Suppressor macrophage treated with lipopolysaccharide for 1 hour (primary cell): ENCODE results near the gene C3orf70.

ENCODE experiments used
- DNase-seq, 3 donors: peaks; one replicate each; pipeline ENCODE4 v3.0.0-alpha.2; 2020 to 2022

Gene C3orf70, protein sequence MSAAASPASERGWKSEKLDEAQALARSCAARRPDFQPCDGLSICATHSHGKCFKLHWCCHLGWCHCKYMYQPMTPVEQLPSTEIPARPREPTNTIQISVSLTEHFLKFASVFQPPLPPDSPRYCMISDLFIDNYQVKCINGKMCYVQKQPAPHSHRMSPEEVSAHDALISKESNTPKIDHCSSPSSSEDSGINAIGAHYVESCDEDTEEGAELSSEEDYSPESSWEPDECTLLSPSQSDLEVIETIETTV

GRCh38 chr3:185152410-185153170 lies at the start of gene C3orf70:
Gene C3orf70 (minus strand): TSS chr3:185153060. CDS start chr3:185152823, 237 bp downstream.
- DNase-seq = peak; percentile 38 to 76 (median 56)

DNA sequence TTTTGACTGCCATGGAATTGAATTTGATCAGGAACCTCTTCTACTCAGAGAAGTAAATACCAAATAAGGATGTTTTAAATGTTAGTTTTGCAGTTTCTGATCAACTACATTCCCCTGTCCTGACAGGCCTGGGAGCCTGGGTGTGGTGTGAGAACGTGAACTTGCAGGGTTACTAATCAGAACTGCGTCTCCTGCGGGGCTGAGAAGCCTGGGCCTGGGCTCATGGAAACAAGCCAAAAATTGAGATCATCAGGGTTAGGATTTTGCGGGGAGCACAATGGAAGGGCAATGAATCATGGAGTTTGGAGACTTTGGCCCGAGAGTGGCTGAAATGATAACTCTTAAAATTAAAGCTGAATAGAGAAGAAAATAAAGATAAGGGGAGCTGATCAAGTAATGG lies 47.8 kb upstream of the C3orf70 start:
- DNase-seq = no peak

DNA sequence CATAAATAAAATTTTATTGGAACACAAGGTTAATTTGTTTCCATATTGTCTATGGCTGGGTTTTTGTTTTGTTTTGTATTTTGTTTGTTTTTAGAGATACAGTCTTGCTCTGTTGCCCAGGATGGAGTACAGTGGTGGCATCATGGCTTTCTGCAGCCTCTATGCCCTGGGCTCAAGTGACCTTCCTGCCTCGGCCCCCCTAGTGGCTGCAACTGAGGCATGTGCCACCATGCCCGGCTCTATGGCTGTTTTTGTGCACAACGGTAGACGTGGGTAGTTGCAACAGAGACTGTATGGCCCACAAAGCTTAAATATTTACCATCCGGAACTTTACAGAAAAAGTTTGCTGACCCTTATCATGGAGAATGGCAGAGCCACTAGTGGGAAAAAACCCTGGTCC lies 46.8 kb upstream of the C3orf70 start:
- DNase-seq = no peak

DNA sequence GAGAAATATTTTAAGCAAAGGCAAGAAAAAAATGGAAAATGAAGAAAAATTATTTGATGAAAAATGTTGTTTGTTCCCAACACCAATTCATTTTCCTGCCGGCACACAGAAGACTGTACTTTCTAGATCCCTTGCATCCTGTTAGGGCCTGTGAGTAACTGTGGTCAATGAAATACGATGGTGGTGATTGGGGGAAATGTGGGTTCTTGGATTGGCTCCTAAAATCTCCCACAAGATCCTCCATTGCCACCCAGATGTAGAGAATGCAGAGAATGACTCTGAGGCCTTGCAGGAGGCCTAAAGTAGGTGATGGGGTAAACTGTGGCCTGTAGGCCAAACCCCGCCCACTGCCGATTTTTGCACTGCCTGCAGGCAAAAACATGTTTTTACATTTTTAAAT lies 46.3 kb upstream of the C3orf70 start:
- no peak for DNase-seq

DNA sequence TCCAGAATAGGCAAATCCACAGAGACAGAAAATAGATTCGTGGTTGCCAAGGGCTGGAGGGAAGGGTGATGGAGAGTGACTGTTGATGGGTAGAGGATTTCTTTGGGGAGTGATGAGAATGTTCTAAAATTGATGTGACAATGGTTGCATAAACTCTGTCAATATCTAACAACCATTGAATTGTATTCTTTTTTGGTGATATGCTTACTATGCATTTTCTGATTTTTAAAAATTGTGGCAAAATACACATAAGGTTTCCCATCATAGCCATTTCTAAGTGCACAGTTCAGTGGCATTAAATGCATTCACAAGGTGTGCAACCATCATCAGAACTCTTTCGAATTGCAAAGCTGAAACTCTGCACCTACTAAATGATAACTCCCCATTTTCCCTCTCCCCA lies 44.2 kb upstream of the C3orf70 start:
- DNase-seq = no peak

- DNase-seq = no peak
Observed at GRCh38 chr3:185195652-185196051, 42.8 kb upstream of the C3orf70 start.

DNA sequence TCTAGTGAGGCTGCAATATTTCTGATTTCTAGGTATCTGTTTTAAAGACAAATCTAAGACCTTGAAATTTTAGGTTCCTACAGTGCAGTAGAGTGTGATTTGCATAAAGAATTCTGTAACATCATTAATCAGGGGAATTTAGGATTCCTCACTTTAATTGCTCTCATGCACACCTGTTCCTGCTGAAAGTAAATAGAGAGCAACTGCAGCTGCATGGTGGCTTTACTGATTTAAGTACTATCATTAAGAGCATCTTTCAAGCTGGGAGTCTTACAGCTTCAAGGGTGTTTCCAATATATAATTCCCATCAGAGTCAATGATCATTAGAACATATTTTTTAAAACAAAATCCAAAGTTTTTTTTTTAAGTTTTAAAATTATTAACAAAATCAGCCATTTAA lies 36.0 kb upstream of the C3orf70 start:
- no peak for DNase-seq

DNA sequence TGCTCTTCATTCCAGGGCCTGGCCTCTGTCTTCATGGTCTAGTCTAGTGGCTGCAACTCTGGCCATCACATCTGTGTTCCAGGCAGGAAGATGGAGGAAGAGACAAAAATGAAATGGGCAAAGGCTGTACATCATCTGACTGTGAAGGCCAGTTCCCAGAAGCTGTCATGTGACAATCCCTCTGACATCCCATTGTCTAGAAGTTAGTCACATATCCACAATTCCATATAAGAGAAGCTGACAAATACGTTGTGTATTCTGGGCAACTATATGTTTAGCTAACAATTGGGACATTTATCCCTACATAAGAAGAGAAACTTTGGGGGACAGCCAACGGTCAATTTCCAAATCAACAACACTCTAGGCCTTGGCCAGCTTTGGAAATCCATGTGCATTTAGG lies 34.5 kb upstream of the C3orf70 start:
- no peak for DNase-seq

DNA sequence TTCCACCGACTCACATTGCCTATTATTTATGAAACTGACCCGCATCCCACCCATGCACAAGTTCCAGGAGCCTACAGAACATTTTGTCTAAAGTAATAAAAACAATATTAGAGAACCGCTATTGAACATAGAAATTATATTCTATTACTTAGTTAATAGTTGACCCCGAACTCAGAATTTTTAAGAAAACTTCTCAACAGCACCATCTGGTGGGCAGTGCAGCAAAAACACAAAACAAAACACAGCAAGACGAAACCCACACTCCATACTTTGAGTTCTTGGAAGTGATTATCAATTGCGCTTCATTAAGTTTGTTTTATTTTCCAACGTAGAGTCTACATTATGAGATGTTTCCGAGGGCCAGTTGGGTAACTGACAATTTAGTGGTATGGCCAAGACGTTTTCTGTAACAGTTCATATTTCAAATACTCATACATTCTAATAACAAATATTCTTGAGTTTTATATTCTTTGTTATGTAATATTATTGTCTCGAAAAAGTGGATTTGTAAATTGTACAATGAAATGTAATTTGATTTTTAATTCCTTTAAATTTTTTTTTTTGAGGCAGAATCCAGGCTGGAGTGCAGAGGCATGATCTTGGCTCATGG lies 24.0 kb upstream of the C3orf70 start:
- peak; percentile 57 to 62 (median 57) for DNase-seq

- peak; percentile 30 to 44 (median 44) for DNase-seq
Observed at GRCh38 chr3:185175370-185175987, 22.6 kb upstream of the C3orf70 start.

- no peak for DNase-seq
Observed at GRCh38 chr3:185172086-185173049, 19.5 kb upstream of the C3orf70 start.

- no peak for DNase-seq
Observed at GRCh38 chr3:185164428-185165217, 11.8 kb upstream of the C3orf70 start.

- DNase-seq = no peak
Observed at GRCh38 chr3:185162634-185163033, 9.8 kb upstream of the C3orf70 start.

- DNase-seq = no peak
Observed at GRCh38 chr3:185161761-185162160, 8.9 kb upstream of the C3orf70 start.

- DNase-seq = no peak
Observed at GRCh38 chr3:185157347-185157746, 4.5 kb upstream of the C3orf70 start.

GRCh38 chr3:185155678-185156077 lies 2.8 kb upstream of the C3orf70 start:
- no peak for DNase-seq

- DNase-seq = no peak
Observed at GRCh38 chr3:185153861-185154629, 1.2 kb upstream of the C3orf70 start.

DNA sequence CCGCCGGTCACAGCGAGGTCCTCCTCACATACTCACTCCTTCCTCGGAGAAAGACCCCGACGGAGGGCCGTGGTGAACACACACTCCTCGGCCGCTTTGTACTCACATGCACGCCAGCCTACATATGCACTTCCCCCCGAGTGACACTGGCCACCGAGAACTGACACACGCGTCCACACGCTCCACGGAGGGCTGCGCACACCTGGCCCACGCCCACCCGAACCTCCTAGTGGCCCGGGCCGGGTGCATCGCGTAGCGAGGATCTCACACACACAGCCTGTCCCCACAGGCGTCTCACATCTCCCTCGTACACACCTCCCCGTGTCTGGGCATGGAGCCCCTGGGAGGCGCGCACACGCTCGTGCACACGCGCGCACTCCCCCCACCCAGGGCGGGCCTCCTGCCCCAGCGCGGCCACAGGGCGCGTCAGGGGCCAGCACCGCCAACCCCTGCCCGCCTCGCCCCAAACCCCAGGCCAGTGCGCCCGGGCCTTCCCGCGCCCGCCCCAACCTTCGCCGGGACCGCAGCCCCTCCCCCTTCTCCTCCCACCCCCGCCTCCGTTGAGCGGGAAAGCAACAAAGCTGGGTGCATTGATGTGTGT lies 411 bp upstream of the C3orf70 start:
- DNase-seq = peak in 1 of 3 donors; percentile 5

DNA sequence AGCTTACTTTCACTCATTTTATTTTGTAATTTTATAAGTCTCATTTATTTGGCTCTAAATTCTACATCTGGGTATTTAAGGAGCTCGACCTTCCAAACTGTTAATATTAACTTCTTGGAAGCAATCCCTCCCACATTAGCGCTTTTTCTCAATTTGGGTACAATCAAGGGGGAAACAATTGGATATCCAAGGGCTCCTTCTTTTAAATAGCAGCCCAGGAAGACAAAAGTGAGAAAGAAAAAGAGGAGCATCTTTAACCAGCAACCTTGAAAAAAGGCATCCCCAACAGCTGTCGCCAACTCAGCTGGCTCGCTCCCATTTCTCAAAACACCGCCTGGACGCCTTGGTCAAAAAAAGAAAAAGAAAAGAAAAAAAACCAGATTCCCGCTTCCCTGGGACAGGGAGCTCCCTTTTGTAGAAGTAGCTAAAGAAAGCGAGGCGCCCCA lies 873 bp downstream of the C3orf70 start:
- DNase-seq = no peak
